ENCODE measurements around the gene DES.

DNA sequence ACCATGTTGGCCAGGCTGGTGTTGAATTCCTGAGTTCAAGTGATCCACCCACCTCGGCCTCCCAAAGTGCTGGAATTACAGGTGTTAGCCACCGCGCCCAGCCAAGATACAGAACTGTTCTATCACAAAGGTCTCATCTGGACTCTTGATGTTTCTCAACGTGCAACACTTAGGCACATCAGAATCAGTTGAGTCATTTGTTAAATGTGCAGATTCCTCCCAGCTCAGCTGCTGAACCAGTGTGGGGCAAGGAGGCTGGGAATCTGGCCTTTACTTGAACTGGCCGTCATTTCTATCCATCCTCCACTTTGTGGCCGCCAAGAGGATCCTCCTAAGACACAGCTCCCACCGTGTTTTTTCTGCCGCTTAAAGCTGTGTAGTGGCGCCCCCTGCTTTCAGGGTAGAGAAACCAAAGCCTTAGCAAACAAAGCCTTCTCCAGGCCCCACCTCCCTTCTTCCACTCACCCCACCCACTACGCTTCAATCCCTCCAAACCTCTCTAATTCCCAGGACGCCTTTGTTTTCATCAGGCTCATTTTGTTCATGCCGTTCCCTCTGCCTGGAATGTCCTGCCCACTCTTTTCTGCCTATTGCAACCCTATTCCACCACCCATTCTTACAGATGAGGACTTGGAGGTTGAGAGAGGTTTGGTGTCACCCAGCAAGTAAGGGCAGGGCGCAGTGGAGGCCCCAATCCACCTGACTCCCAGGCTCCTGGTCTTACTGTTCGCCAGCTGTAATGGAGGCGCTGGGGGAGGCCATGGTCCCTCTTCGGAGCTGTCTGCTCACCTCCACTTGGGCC is 15.7 kb downstream of the DES start:
- TF ChIP-seq, protein P1, sequence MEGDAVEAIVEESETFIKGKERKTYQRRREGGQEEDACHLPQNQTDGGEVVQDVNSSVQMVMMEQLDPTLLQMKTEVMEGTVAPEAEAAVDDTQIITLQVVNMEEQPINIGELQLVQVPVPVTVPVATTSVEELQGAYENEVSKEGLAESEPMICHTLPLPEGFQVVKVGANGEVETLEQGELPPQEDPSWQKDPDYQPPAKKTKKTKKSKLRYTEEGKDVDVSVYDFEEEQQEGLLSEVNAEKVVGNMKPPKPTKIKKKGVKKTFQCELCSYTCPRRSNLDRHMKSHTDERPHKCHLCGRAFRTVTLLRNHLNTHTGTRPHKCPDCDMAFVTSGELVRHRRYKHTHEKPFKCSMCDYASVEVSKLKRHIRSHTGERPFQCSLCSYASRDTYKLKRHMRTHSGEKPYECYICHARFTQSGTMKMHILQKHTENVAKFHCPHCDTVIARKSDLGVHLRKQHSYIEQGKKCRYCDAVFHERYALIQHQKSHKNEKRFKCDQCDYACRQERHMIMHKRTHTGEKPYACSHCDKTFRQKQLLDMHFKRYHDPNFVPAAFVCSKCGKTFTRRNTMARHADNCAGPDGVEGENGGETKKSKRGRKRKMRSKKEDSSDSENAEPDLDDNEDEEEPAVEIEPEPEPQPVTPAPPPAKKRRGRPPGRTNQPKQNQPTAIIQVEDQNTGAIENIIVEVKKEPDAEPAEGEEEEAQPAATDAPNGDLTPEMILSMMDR (IDR thresholded peaks at IDR 0.05) = peak; percentile 61
- TF ChIP-seq EZH2phosphoT487 (IDR thresholded peaks at IDR 0.05) = no peak
